Activated CD8-positive, alpha-beta memory T cell treated with anti-CD3 and anti-CD28 coated beads, Interleukin-2, amount 10 ng/mL, durations not matched to agents 7 days and 5 days (primary cell): ENCODE data around the gene PPP1R12C. TPM values are rescaled to one million over a fixed set of nuclear protein-coding genes. Genes with fewer than 3 reads are reported as not detected.

Experiments
- ATAC-seq: fragments of 150-1000 bp; cut with Tn5 transposase; one replicate; pipeline ENCODE4 v1.10.0; 2021; ENCODE audit warnings: moderate library complexity
- CTCF ChIA-PET: fragments of 350-600 bp; sonication (Branson Sonifier 250); formaldehyde crosslinking; loops from one replicate; lab custom pipeline; 2021; ENCODE audit warnings: antibody characterized with exemption; lab: Charles Lee
- DNase-seq: peaks from one replicate; pipeline ENCODE4 v3.0.0-alpha.2; 2020
- H3K27ac Mint-ChIP-seq: one replicate; pipeline ENCODE4 v1.8.0; 2021; ENCODE audit warnings: mild to moderate bottlenecking, mixed read lengths
- H3K27me3 Mint-ChIP-seq: one replicate; pipeline ENCODE4 v1.8.0; 2021; ENCODE audit warnings: mixed read lengths
- H3K36me3 Mint-ChIP-seq: one replicate; pipeline ENCODE4 v1.8.0; 2021; ENCODE audit warnings: mild to moderate bottlenecking, mixed read lengths
- H3K4me1 Mint-ChIP-seq: one replicate; pipeline ENCODE4 v1.8.0; 2021; ENCODE audit warnings: mixed read lengths
- H3K4me3 Mint-ChIP-seq: one replicate; pipeline ENCODE4 v1.8.0; 2021; ENCODE audit warnings: mild to moderate bottlenecking, moderate library complexity, mixed read lengths
- H3K9me3 Mint-ChIP-seq: one replicate; pipeline ENCODE4 v1.8.0; 2022; ENCODE audit warnings: low read depth, mixed read lengths
- total RNA-seq, 2 experiments: library from RNA; stranded (reverse); gene quantifications; one replicate each; pipeline ENCODE4 v1.2.3, GENCODE V29; 2021

Gene PPP1R12C
- total RNA-seq, 2 experiments from 2014 or later, result 134 to 144 TPM

- H3K27ac Mint-ChIP-seq, result peak overlapping the region; percentile 94
- H3K36me3 Mint-ChIP-seq, result no peaks in the 10 kb centered on the region
- ATAC-seq, result peak; percentile 69
- no peaks in the 10 kb centered on the region for H3K9me3 Mint-ChIP-seq
- H3K4me1 Mint-ChIP-seq, result peaks cover 23% of the 10 kb centered on the region
- DNase-seq, result peak; percentile 93
- peaks cover 47% of the 10 kb centered on the region for H3K27me3 Mint-ChIP-seq
- CTCF ChIA-PET, result interaction anchor here (0.6 to 1.2 kb wide), 6 partner anchors 9 to 424 kb away, joined by 3 to 4 read pairs (median 3); no protein-coding TSS in a partner anchor
- peak overlapping the region; percentile 76 for H3K4me3 Mint-ChIP-seq
These were observed 37.1 kb downstream of the PPP1R12C start for GRCh38 chr19:55080121-55080967.

- no peaks in the 10 kb centered on the region for H3K9me3 Mint-ChIP-seq
- H3K4me3 Mint-ChIP-seq, result no peak overlapping the region
- H3K36me3 Mint-ChIP-seq, result no peaks in the 10 kb centered on the region
- peaks cover 23% of the 10 kb centered on the region for H3K4me1 Mint-ChIP-seq
- ATAC-seq (no peak), DNase-seq (no peak)
- H3K27ac Mint-ChIP-seq, result no peak overlapping the region
- peaks cover 46% of the 10 kb centered on the region for H3K27me3 Mint-ChIP-seq
- CTCF ChIA-PET, result interaction anchor here (1.0 kb wide), 1 partner anchor 38 kb away, joined by 3 read pairs; no protein-coding TSS in a partner anchor
These were observed 37.9 kb downstream of the PPP1R12C start for GRCh38 chr19:55079400-55080038.

- CTCF ChIA-PET, result no interaction called here
These were observed 38.4 kb downstream of the PPP1R12C start for GRCh38 chr19:55078996-55079395.

GRCh38 chr19:55077106-55077505 lies 40.3 kb downstream of the PPP1R12C start:
- Mint-ChIP-seq H3K4me1 (peaks cover 19% of the 10 kb centered on the region), H3K4me3 (no peak overlapping the region), H3K27me3 (peaks cover 34% of the 10 kb centered on the region), H3K36me3 (no peaks in the 10 kb centered on the region), H3K27ac (no peak overlapping the region), H3K9me3 (no peaks in the 10 kb centered on the region)
- CTCF ChIA-PET, result no interaction called here
- ATAC-seq (no peak), DNase-seq (no peak)

More at GRCh38 chr19:55078996-55079395, 38.4 kb downstream of the PPP1R12C start:
- Mint-ChIP-seq H3K4me1 (peaks cover 23% of the 10 kb centered on the region), H3K27ac (no peak overlapping the region), H3K27me3 (peaks cover 44% of the 10 kb centered on the region), H3K4me3 (no peak overlapping the region), H3K9me3 (no peaks in the 10 kb centered on the region), H3K36me3 (no peaks in the 10 kb centered on the region)
- no peak for ATAC-seq
- DNase-seq, result no peak

DNA sequence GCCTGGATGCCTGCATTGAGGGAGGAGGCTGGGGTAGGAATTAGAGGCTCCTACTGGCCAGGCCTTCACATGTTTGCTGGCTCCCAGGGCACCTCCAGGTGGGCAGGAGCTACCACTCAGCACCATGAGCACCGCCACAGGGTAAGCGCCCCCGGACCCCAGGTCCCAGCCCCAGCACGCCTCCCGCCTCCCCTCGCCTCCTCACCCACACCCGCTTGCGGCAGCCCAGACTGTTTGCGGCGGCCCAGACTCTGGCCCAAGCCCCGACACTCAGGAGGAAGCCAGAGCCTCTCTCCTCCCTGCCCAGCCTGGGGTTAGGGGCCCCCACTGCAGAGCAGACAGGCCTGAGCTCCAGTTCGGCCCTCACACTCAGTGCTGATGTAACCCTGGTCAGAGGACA lies 41.1 kb downstream of the PPP1R12C start:
- Mint-ChIP-seq H3K36me3 (no peaks in the 10 kb centered on the region), H3K4me3 (no peak overlapping the region), H3K27me3 (peaks cover 35% of the 10 kb centered on the region), H3K4me1 (peaks cover 15% of the 10 kb centered on the region), H3K27ac (no peak overlapping the region), H3K9me3 (no peaks in the 10 kb centered on the region)
- ATAC-seq, result no peak
- CTCF ChIA-PET, result interaction anchor here (1.3 kb wide), 1 partner anchor 84 kb away, joined by 3 read pairs; no protein-coding TSS in a partner anchor
- DNase-seq, result no peak

- Mint-ChIP-seq H3K27ac (no peak within 1 kb of the TSS), H3K4me1 (peaks cover 9% of the 10 kb centered on the region), H3K27me3 (peaks cover 37% of the 10 kb centered on the region), H3K9me3 (no peaks in the 10 kb centered on the region), H3K4me3 (no peak within 1 kb of the TSS), H3K36me3 (no peaks in the 10 kb centered on the region)
- ATAC-seq (no peak), DNase-seq (no peak)
- CTCF ChIA-PET, result interaction anchor here (0.9 to 1.3 kb wide), 2 partner anchors 13 to 85 kb away, joined by 3 to 4 read pairs; no protein-coding TSS in a partner anchor
These were observed 42.0 kb downstream of the PPP1R12C start, which contains the start of gene EPS8L1 for GRCh38 chr19:55075371-55075998. TSS of gene EPS8L1 (plus strand) at chr19:55075869. CDS start at chr19:55076445, 576 bp downstream.

DNA sequence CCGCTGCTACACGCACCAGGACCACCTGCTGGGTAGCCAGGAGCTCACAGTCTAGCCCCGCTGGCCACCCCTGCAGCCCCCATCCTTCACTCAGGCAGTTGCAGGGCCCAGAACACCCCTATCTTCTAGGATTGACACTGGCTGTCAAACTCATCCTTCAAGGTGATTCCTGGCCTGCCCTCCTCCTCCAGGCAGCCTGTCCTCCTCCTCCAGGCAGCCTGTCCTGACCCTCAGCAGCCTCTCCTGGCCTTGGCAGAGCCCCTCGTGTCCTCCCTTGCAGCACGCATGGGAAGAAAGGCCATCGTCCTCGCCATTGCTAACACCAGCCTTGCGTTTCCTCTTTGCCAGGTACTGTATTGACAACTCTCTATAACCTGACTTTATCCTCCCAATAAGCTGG lies 45.5 kb downstream of the PPP1R12C start:
- no peak for ATAC-seq
- no peak for DNase-seq
- no peaks in the 10 kb centered on the region for H3K9me3 Mint-ChIP-seq
- peaks cover 7% of the 10 kb centered on the region for H3K4me1 Mint-ChIP-seq
- CTCF ChIA-PET, result no interaction called here
- H3K27ac Mint-ChIP-seq, result no peak overlapping the region
- H3K4me3 Mint-ChIP-seq, result no peak overlapping the region
- H3K36me3 Mint-ChIP-seq, result no peaks in the 10 kb centered on the region
- peaks cover 56% of the 10 kb centered on the region for H3K27me3 Mint-ChIP-seq

DNA sequence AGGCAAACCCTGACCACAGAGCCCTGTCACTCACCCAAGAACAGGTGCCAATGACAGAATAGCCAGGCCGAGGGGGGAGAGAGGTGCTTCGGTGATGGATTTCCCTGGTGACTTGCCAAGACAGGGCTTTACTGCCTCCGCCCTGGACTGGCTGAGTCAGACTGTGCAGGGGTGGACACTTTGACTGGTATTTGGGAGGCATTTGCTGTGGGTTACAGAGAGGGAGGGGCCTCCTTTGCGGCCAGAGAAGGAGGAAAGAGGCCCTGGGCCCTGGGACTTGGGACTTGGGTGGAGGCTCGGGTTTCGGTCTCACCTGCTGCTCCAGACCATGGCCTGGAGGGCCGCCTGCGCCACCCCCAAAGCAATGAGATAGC lies 46.3 kb downstream of the PPP1R12C start:
- no peaks in the 10 kb centered on the region for H3K9me3 Mint-ChIP-seq
- peaks cover 59% of the 10 kb centered on the region for H3K27me3 Mint-ChIP-seq
- no peaks in the 10 kb centered on the region for H3K36me3 Mint-ChIP-seq
- no peak overlapping the region for H3K4me3 Mint-ChIP-seq
- CTCF ChIA-PET, result interaction anchor here (1.2 kb wide), 1 partner anchor 17 kb away, joined by 3 read pairs; no protein-coding TSS in a partner anchor
- no peak for ATAC-seq
- peaks cover 7% of the 10 kb centered on the region for H3K4me1 Mint-ChIP-seq
- DNase-seq, result no peak
- no peak overlapping the region for H3K27ac Mint-ChIP-seq

- no peak for DNase-seq
- Mint-ChIP-seq H3K4me1 (peaks cover 7% of the 10 kb centered on the region), H3K27ac (no peak overlapping the region), H3K27me3 (peaks cover 64% of the 10 kb centered on the region), H3K9me3 (no peaks in the 10 kb centered on the region), H3K36me3 (no peaks in the 10 kb centered on the region), H3K4me3 (no peak overlapping the region)
- no peak for ATAC-seq
- CTCF ChIA-PET, result interaction anchor here (1.2 kb wide), 1 partner anchor 18 kb away, joined by 3 read pairs; no protein-coding TSS in a partner anchor
These were observed 46.8 kb downstream of the PPP1R12C start for GRCh38 chr19:55070466-55071128.

GRCh38 chr19:55069865-55070197 lies 47.6 kb downstream of the PPP1R12C start:
- Mint-ChIP-seq H3K27me3 (peaks cover 59% of the 10 kb centered on the region), H3K36me3 (no peaks in the 10 kb centered on the region), H3K4me3 (no peak overlapping the region), H3K9me3 (no peaks in the 10 kb centered on the region), H3K4me1 (peaks cover 7% of the 10 kb centered on the region), H3K27ac (no peak overlapping the region)
- ATAC-seq (no peak), DNase-seq (no peak)
- CTCF ChIA-PET, result interaction anchor here (1.2 to 1.4 kb wide), 2 partner anchors 18 to 189 kb away, joined by 3 read pairs; no protein-coding TSS in a partner anchor

DNA sequence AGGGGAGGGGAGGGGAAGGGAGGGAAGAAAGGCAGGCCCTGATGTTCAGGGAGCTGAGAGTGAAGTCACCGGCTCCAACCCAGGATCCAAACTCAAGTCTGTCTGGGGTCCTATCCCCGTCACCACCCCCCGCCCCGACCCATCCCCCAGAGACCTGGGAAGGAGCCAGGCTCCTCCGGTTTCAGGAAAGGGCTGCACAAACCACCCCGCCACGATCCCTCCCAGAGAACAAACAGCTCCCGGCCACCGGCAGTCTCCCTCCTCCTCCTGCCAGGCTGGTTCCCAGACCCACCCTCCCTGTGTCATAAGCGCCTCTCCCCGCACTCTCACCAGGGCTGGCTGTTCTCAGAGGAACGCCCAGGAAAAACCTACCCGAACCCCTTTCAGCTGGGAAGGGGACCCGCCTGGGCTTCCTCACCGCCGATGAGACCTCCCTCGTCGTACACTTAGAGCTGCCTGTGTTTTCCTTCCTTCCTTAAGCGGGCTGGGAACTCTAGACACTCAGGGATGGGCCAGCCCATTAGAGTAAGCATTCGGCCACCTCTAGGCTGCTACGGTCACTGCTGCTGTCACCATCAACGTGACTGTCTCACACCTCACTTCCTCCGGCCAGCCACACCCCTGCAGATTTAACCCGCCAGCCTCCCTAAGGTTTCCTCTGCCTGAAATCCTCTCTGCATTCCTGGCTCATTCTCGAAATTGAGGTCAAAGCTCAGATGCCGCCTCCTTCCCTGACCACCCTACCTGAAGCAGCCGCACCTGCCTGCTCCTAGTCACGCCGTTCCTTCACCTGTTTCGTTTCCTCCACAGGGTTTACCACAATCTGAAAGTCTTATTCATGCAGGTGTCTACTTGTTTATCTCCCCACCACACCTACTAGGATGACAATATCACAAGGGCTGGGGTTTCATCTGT lies 48.2 kb downstream of the PPP1R12C start:
- Mint-ChIP-seq H3K27ac (no peak overlapping the region), H3K4me1 (peaks cover 7% of the 10 kb centered on the region), H3K36me3 (no peaks in the 10 kb centered on the region), H3K9me3 (no peaks in the 10 kb centered on the region), H3K27me3 (peaks cover 61% of the 10 kb centered on the region), H3K4me3 (no peak overlapping the region)
- peak; percentile 40 for ATAC-seq
- DNase-seq, result no peak
- CTCF ChIA-PET, result interaction anchor here (1.4 kb wide), 1 partner anchor 188 kb away, joined by 3 read pairs; no protein-coding TSS in a partner anchor

- Mint-ChIP-seq H3K9me3 (no peaks in the 10 kb centered on the region), H3K27ac (no peak overlapping the region), H3K4me3 (no peak overlapping the region), H3K36me3 (no peaks in the 10 kb centered on the region), H3K27me3 (peaks cover 59% of the 10 kb centered on the region), H3K4me1 (peaks cover 13% of the 10 kb centered on the region)
- CTCF ChIA-PET, result no interaction called here
- no peak for DNase-seq
- ATAC-seq, result no peak
These were observed 49.6 kb downstream of the PPP1R12C start for GRCh38 chr19:55067869-55068268.
